NOMO-1 treated with DMSO at 0.1 percent for 48 hours (cell line): Measurements from ENCODE around the gene CYP1B1.

Experiments used
- DNase-seq: peaks from one replicate; lab custom pipeline; 2025; ENCODE audit not compliant: unreplicated experiment; lab: John Stamatoyannopoulos, UW

The CYP1B1 gene

DNA sequence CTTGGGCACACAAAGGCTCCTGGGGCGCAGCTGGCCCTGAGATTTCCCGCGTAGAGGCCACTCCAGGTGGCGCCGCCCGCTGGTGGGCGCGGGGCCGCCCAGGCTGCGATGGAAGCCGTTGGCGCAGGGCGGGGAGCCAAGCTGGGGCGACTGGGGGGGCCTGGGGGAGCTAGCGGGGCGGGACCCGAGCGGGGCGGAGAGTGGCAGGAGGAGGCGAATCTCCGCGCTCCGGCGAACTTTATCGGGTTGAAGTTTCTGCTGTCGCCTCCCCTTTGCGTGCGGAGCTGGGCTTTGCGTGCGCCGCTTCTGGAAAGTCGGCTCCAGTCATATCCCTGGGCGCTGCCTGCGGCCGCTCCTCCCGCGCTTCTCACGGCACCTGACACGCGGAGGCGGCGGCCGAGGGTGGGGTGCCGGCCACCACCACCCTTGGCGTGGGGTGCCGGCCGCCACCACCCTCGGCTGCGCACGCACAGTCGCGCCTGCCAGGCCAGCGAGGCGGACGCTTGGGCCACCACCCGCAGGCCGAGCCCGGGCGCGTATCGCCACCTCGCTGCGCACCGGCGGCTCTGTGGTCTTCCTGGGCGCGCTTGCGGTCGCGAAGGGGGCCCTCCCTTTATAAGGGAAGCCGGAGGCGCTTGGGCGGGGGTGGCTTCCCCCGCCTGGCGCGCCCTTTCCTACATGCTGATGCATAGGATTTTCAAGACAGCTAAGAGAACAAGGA is 919 bp upstream of the CYP1B1 start:
- DNase-seq = peak; percentile 92

DNA sequence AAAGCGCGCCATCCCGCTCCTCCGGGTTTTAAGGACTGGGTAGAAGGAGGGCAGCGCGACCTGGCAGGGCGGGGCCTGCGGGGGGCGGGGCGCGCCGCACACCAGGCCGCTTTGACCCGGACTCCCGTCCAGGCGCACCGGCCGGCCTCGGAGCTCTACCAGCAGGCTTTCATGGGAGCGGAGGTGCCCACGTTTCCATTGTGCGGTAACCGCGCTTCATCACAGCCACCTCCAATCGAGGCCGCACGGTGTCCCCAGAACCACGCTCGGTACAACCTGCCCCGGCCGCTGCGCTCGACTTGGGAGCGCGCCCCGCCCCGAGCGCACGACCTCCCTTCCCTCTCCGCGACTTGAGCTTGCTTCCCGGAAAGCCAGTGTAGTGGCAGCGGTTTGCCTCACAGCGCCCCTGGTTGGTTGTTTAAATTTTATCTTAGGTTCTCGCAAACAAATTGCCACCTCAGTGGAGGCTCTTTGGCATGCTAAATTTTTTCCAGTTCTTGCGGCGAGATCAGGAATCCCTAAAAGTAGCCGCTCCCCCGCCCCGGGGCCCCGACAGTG is 280 bp upstream of the CYP1B1 start:
- DNase-seq = peak; percentile 92

DNA sequence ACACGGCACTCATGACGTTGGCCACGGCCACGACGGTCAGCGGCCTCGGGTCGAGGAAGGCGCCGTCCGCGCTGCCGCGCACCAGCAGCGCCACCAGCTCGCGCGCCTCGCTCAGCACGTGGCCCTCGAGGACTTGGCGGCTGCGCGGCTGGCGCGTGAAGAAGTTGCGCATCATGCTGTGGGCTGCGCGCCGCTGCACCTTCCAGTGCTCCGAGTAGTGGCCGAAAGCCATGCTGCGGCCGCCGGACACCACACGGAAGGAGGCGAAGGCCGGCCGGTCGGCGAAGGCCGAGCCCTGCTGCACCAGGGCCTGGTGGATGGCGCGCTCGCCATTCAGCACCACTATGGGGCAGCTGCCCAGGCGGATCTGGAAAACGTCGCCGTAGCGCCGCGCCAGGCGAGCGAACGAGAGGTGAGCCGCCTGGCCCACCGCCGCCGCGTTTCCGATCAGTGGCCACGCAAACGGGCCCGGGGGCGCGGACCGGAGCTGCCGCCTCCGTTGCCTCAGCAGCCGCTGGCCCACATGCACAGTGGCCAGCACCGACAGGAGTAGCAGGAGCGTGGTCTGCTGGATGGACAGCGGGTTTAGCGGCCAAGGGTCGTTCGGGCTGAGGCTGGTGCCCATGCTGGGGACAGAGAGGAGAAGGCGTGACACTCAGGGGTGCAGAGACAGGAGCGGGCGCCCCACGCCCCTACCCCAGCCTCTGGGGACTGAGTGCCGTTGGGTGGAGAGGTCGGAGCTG is 1.0 kb downstream of the CYP1B1 start:
- no peak for DNase-seq

DNA sequence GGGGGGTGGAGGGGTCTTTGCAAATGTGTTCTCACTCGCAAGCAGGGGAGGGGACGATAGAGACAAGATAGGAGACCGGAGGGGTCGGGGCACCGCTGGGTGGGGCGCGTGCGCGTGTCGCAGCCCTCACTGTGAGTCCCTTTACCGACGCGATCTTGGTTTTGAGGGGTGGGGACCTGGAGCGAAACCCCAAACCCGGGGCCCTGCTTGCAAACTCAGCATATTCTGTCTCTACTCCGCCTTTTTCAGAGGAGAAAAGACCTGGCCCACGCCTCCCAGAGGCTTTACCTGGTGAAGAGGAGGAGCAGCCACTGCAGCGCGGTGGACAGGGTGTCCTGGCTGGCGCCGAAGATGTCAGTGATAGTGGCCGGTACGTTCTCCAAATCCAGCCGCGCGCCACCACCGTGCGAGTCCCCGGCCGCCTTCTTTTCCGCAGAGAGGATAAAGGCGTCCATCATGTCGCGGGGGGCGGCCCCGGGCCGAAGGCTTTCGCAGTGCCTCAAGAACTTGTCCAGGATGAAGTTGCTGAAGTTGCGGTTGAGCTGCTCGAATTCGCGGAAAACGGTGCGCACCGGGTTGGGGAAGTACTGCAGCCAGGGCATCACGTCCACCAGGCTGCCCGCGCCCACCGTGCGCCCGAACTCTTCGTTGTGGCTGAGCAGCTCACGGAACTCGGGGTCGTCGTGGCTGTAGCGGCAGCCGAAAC is 1.7 kb downstream of the CYP1B1 start:
- no peak for DNase-seq

DNA sequence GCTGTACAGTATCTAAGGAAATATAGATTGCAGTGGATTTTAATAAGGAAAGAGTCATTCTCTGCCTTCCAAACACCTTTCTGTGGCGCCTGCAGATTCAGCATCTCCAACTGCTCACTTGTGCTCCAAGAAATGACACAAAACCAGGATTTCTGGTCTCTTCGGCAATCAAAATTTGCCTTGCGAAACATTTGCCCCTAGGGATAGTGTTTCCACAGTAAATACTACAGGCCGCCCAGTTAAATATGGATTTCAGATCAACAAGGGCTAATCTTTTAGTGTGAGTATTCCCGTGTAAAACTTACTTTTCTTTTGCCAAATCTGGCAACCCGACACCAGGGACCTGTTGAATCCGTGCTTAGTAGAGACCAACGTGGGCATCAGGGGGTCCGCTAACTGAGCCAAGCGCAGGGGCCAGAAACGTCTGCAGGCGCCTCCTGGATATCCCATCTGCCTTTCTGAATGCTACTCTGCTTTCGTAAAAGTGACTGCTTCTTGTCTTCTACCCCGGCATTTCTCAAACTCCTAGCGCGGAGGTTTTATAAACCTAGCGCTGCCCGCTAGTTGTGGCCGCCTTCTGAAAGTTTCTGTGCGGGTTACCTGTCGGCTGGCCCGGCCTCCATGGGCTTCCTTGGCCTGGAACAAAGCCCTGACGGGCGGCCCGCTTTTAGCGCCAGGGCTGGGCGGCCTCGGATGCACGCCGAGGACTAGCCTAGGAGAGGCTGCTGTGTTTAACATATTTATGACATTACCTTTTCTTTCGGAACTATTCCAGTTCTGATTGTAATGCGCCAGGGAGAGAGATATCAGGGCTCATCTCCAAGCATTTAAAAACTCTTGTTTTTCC is 2.5 kb downstream of the CYP1B1 start:
- DNase-seq = no peak

DNA sequence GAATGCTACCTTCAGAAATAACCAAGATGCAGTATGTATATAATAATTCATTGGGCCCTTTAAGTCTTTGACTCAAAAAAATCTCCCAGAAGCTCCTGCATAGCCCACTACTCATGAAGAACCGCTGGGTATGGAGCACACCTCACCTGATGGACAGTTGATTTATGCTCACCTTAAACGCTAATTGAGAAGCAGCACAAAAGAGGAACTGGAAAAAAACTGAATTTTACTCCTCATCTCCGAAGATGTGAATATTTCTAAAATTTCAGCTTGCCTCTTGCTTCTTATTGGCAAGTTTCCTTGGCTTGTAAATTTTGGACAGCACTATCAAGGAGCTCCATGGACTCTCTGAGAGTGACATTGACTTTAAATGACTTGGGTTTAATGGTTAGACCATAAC is 5.5 kb downstream of the CYP1B1 start:
- DNase-seq = no peak

DNA sequence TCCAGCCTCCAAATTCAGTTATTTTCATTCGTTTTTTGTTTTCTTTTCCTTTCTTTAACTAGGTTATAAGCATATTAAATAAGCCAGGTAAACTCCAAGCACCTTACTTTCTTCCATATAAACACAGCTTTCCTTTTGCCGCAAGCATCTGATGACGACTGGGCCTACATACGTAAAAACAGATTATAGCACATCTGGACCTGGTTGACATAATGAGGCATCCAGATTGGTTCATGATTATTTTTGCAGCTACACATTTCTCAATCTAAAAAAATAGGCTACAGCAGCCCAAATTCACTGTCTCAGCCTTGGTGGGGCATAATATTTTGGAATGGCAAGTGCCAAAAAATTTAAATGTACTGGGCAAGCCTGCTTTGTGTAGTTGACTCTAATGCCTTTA is 7.7 kb downstream of the CYP1B1 start:
- no peak for DNase-seq

DNA sequence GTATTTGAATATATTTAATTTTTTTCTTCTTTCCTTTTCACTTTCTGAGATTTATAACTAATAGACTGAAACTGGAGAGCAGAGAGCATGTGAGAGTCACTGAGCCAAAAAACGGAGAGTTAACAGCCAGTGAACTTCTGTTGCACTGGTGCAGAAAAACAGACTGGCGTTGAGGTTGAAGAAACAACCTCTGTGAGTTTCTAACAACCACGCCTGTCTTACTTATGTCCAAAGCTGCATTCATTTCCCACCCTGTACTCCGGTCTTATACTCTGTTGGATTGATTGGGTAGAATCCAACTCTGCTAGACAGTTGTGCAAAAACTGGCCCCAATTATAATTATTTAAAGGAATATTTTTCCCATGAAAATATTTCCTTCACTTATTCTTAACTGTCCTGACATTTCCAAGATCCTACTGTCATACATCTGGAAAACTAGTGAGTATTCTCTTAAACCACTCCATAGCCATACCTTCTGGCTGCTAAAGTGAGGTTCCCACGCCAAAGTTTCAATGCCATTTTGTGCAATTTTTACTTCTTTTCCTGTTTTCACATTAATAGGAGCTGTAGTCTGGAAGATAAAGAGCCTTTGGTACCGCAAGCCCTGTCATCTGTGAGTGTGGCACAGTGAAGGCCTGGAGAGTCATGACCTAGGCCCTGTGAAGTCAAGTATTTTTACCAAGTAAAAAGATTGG is 9.4 kb downstream of the CYP1B1 start:
- DNase-seq = no peak

DNA sequence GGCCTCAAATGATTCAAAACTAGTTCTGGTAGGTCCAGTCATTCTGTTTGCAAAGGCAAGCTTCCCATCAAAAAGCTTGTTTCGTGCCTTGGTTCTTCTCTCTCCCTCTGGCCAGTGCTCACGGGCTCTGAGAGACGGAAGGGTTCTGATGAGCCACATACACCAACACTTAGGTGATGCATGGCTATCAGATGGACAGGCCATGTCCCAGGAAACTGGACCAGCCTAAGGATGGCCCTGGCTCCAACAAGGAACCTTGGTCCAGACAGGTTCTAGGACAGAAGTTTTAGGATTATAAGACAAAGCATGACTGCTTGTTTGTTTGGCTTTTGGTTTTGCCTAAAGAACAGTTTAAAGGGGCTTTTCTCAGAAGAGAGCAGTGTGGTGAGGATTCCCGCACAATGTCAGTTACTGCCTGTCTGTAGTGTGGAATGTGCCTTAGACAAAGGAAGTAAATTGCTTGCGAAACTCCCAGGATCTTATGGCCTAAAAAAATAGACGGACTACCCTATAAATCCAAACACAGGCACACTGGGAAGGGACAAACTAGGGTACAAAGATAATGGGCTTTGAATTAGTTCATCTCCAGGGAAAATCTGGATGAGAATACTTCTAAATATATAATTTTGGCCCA is 10.3 kb downstream of the CYP1B1 start:
- no peak for DNase-seq

DNA sequence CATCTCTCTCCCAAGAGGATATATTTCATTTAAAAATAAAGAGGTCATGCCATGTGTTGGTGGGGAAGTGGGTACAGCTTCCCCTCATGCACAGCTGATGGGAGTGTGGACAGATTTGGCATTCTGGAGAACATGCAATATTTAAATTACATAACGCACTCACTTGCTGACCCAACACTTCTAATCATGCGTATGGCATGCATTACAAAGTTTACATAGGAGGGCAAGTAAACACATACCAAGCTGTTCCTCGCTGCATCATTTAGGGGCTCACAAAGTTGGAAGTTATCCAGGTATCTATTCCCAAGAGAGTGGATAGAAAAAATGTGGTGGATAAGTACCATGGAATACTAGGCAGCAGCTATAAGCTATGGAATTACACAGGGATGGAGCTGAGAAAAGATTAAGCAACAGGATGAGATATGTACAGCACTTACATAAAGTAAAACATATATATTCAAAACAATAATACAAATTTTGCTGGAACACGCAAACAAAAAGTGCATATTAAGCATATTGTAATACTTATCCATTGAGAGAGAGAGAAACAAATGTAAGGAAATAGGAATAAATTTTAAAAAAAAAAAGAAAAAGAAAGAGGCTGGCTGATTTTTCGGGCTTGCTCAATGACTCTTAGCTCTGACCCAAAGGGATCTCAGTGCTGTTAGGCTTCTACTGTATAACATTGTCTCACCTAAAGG is 11.0 kb downstream of the CYP1B1 start:
- no peak for DNase-seq

DNA sequence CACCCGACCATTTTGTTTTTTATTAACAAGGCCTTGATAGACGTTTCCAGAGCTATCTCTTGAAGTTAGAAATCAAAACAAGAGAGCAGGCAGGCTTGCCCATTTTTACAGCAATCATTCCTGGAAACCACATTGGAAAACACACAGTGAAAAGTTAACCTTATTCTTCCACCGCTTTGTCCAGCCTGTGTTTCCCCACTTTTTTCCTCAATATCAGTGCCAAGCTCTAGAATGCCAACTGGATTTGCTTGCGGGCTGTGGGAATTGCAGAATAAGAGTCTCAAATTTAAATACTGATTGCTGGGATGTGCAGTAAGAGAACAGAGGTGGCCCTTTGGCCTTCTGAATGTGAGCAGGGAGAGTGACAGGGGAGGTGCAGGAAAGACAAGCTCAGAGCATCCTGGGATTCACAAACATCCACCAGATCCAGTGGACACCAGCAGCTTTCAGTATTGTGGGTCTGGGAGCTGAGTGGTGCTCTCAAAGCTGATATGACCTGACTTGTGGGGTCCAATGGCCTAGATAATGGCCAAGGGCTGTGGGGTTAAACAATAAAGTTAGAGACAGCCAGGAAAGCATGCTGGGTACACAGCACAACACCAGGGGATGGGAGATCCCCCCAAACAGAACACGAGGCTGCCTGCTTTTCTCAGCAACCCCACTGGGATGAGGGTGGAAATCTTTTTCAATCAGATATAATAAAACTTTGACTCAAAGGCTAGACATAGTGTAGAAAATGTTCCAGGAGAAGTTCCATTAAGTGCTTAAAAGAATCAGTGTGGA is 15.5 kb downstream of the CYP1B1 start:
- DNase-seq = no peak

DNA sequence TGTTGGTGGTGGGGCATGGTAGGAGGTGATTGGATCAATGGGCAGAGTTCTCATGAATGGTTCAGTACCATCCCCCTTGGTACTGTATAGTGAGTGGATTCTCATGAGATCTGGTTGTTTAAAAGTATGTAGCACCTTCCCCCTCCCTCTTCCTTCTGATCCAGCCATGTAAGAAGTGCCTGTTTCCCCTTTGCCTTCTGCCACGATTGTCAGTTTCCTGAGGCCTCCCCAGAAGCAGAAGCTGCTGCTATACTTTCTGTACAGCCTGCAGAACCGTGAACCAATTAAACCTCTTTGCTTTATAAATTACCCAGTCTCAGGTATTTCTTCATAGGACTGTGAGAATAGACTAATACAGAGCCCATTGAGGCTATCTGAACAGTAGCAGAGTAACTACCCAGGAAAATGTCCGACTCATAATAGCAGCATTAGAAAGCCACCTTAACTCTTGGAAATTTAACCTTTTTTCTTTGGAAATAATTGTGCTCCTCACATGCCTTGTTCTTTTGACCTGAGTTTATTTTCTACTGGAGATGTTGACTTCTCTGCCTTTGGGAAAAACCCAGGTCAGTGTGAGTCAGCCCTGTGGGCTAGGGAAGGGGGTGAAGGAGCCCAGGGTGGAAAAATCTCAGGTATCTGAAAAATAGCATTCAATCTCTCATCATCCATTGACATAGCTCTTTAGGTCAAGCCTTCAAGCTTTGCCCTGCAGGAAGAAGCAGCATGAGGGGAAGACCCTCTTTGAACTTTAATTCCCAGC is 18.1 kb downstream of the CYP1B1 start:
- peak; percentile 71 for DNase-seq

DNA sequence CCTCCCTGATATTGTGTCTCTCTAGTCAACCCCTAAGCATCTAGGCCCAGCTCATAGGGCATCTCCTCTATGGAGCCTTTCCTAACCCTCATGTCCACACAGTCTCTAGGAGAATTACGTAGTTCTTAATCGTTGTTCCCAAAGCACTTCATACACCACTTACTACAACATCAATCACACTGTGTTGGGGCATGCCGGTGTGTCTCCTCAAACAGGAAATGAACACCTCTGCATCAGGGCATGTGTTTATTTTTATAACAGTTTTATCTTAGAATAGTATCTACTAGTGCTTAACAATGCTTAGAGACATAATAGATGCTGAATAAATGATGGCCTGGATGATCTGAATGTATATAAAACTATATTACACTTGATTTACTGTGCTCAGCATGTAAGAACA is 19.7 kb downstream of the CYP1B1 start:
- DNase-seq = no peak

DNA sequence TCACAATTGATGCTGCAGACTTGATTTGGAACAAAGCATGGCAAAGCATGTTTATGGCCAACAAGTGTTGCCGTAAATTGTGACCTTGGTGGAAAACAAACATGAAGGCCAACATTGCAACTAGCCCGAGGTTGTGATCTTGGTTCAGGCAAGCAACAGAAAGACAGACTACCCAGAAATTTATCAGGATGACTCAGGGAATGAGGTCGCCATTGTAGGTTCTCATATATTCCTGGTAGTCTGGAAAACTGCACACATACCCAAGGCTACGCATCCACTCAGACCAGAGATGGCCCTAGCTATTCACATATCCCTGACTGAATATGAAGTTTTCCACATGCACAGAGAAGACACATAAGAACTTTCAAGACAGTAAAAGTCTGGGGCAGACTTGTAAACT is 30.1 kb downstream of the CYP1B1 start:
- no peak for DNase-seq

DNA sequence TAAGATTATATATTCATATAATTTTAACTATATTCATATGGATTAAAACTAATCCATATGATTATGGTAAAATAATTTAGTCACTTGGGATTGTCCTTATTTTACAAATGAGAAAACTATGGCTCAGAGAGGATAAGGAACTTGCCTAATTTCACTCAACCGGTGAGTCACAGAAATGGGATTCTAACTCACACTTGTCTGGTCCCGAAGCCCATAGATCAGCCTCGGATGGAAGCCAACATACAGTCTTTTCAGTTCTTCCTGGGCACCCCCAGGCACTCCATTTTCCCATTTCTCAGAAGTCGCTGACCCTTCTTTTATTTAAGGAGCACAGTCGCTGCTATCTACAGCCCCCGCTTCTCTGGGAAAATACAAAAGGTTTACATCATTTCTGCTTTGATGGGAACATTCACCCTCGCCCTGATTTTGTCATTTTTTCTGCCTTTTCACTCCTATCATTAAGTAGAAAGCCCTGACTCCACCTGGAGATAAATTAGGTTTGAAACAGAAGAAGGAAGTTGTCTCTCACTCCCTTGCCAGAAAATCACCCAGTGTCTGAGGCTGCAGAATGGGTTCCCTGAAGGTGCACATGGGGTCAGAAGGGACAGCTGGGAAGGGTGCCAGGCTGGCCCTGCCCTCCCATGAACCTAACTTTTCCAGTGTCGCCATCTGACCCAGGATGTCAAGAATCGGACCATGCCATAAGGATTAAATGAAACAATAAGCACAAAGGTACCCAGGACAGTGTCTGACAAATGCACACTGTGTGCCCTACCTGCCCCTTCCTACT is 36.6 kb downstream of the CYP1B1 start:
- no peak for DNase-seq

DNA sequence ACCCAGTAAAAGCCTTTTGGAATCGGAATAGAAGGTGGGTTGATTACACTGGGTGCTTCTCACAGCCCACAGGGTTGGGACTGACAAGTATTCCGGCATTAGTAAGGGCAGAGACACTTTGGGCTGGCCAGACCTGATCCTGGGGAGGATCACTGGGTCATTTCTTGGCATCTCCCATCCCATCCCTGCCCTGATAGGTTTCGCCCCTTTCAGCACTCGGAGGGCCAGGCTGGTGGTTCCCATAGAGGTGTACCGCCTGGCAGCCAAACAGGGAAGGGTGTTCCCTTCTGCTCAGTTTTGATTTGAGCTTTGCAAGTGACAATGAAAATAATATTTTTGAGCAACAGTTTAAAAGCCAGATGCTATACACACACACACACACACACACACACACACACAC is 37.3 kb downstream of the CYP1B1 start:
- DNase-seq = no peak
